Measurements from ENCODE around the gene PHOX2A.
"Not testable (repeated sequence)": the region's sequence is repeated elsewhere in the genome, so short reads cannot be mapped to it uniquely, and the experiment has no call there.

The PHOX2A gene

DNA sequence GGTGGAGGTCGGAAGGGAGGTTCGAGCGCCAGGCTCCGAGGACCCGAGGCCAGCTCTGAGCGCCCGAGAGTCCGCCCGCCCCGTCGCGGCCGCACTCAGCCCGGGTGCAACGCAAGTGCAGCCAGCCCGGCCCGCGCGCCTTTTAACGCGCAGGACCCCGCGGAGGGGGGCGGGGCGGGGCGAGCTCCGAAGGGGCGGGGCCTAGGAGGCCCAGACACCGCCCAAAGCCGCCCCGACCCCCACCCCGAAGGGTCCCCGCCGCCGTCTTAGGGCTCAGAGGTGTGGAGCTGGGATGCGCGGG is at the start of gene PHOX2A:
TSS of gene PHOX2A (minus strand) at position 117 of the 301 bp plus-strand sequence. CDS start 172 bp downstream, outside the sequence.
- DNase-seq: no peak

DNA sequence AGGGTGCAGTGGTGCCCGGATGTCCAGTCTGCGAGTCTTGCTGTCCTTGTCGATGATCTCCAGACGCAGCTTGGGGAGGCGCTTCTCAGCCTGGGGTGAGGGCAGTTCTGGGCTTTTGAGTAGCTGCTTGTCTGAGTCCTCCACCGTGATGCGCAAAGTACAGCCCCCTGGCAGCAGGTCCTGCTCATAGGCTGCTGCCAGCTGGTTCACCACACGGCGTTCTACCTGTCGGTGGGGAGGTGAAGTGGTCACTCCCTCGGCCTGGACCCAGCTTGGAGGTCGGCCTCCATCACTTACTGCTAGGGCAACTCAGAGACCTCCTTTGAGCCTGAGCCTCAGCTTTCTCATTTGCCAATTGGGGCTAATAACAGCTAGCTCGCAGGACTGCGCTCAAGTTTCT is 49.4 kb upstream of the PHOX2A start:
- no peak for DNase-seq

DNA sequence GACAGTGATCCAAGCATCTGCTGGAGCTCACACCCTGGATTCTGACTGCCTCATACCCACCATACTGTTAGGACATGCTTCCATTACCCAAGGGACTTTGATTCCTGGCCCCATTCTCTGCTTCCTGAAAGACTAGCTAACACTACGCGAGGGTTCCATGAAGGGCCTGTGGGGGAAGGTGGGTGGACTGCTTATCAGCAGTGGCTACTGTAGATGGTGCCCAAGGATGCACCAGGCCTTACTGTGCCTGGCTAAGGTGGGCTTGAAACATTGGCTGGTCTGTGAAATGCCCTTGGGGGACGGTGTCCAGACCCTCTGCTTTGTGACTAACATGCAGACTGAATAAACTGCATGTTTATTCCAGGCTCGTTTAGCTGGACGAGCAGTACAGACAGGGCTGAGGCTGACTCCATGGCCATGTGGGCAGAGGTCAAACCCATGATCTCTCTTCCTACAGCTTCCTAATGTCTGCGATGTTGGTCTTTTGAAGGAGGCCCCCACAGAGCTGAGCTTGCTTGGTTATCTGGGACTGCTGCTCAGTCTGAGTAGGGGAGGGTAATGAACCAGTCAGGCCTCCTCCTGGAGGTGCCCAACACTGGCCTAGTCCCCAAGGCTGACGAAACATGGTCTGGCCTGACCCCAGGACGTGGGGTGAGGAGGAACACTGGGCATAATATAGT is 48.3 kb upstream of the PHOX2A start:
- DNase-seq: no peak

DNA sequence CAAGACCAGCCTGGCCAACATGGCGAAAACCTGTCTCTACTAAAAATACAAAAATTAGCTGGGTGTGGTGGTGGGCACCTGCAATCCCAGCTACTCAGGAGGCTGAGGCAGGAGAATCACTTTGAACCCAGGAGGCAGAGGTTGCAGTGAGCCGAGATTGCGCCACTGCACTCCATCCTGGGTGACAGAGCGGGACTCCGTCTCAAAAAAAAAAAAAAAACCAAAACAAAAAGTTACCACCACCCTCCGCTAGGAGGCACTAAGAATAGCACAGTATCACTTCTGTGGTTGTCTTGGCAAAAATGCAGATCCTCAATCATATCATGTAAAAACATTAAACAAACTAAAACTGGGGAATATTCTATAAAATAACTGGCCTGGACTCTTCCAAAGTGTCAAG is 46.8 kb upstream of the PHOX2A start:
- DNase-seq: not testable (repeated sequence)

DNA sequence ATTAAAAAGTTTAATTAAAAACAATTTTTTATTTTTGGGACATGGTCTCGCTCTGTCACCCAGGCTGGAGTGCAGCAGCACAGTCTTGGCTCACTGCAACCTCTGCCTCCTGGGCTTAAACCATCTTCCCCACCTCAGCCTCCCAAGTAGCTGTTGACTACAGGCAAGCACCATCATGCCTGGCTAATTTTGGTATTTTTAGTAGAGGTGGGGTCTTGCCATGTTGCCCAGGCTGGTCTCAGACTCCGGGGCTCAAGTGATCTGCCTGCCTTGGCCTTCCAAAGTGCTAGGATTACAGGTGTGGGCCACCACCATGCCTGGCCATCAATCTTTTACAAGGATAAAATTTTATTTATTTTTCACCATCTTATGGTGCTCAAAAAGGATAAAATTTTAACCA is 43.3 kb upstream of the PHOX2A start:
- DNase-seq: no peak

DNA sequence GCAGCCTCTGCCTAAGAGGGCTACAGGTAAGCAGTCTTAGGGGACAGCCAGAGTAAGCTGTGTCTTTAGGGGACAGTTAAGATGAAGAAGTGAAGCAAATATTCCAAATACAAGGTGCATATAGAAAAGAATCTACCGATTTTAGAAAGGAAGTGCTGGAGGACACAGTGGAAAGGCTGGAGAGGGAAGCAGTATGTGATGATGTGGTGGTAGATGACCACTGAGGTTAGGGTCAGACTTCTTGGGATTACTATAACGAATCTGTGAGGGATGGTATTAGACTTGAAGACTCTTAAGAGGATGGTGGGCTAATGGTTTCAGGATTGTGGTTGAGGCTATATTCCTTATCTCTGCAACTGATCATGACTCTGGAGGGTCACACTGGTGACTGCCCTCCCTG is 40.0 kb upstream of the PHOX2A start:
- no peak for DNase-seq

DNA sequence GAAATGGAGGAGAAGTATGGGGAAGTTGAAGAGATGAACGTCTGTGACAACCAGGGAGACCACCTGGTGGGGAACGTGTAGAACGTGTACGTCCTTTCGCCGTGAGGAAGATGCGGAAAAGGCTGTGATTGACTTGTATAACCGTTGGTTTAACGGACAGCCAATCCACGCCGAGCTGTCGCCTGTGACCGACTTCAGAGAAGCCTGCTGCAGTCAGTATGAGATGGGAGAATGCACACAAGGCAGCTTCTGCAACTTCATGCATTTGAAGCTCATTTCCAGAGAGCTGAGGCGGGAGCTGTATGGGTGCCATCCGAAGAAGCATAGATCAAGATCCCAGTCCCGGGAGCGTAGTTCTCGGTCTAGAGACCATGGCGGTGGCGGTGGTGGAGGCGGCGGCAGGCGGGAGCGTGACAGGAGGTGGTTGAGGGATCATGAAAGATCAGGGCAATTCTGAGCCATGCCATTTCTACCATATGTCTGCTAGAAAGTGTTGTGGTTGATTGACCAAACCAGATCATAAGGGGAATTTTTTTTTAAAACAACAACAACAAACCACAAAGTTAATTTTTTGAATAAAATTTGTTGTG is 36.8 kb upstream of the PHOX2A start:
- DNase-seq: no peak

DNA sequence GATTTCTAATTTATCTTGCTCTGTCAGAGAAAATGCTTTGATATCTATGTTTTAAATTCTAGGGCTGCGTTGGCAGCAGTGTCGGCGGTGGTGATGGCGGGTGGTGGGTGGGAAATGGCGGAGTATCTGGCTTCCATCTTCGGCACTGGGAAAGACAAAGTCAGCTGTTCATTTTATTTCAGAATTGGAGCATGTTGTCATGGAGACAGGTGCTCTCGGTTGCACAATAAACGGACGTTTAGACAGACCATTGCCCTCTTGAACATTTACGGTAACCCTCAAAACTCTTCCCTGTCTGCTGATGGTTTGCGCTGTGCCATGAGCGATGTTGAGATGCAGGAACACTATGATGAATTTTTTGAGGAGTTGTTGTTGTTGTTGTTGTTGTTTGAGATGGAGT is 36.1 kb upstream of the PHOX2A start:
- no peak for DNase-seq

DNA sequence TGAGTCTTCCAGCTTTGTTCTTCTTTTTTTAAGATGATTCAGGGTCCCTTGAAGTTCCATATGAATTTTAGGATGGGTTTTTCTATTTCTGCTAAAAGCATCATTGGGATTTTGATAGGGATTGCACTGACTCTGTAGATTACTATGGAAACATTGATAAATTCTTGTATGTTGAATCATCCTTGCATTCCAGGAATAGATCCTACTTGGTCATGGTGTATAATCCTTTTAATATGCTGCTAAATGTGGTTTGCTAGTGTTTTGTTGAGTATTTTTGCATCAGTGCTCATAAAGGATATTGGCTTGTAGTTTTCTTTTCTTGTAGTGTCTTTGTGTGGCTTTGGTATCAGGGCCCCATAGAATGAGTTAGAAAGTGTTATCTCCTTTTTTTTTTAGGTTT is 34.9 kb upstream of the PHOX2A start:
- no peak for DNase-seq

DNA sequence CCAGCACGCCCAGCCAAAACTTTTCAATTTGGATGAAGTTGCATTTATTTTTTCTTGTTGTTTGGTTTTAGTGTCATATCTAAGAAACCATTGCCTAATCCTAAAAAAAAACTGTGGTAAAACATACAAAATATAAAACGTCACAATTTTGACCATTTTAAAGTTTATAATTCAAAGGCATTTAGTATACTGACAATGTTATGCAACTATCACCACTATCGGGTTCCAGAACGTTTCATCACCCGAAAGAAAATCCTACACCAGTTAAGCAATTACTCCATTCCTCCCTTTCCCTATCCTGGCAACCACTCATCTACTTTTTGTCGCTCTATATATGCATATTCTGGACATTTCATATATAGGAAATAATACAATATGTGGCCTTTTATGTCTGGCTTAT is 30.5 kb upstream of the PHOX2A start:
- no peak for DNase-seq

DNA sequence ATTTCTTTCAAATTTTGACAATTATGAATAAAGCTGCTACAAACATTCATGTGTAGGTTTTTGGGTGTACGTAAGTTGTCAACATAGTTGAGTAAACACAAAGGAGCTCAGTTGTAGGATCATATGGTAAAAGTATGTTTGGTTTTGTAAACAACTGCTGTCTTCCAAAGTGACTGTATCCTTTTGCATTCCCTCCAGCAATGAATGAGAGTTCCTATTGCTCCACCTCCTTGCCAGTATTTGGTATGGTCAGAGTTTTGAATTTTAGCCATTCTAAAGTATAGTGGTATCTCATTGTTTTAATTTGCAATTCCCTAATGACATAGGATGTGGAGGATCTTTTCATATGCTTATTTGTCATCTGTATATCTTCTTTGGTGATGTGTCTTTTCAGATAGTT is 28.0 kb upstream of the PHOX2A start:
- no peak for DNase-seq

DNA sequence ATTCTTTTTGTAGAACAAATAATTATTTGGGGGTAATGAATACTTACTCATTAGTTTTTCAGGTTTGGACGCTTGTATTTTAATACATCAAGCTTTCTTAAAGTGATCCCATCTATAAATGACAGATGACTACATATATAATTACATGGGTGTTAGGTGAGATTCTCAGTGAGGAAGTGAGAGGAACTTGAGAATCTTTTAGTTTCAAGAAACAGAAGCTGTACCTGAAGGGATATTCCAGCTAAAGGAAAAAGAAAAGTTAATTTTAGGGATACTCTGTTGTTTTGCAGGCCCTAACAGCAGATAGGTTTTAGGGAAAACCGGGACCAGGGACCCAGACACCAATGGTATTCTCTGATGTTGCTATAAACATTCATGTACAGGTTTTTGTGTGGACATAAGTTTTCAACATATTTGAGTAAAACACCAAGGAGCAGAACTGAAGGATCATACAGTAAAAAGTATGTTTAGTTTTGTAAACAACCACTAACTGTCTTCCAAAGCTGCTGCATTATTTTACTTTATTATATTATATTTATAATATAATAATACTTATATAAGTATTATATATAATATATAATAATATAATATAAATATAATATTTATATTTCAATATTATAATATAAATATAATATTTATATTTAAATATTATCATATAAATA is 24.1 kb upstream of the PHOX2A start:
- DNase-seq: no peak

DNA sequence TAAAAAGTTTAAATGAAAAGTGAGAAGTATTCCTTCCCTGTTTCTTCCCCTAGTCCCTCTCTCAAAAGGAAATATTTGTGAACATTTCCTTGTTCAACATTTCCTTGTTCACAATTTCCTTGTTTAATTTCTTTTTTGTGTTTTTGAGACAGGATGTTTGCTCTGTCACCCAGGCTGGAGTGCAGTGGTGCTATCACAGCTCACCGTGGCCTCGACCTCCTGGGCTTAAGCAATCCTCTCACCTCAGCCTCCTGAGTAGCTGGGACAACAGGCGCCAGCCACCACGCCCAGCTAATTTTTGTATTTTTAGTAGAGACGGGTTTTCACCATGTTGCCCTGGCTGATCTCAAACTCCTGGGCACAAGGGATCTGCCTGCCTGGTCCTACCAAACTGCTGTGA is 23.0 kb upstream of the PHOX2A start:
- not testable (repeated sequence) for DNase-seq

DNA sequence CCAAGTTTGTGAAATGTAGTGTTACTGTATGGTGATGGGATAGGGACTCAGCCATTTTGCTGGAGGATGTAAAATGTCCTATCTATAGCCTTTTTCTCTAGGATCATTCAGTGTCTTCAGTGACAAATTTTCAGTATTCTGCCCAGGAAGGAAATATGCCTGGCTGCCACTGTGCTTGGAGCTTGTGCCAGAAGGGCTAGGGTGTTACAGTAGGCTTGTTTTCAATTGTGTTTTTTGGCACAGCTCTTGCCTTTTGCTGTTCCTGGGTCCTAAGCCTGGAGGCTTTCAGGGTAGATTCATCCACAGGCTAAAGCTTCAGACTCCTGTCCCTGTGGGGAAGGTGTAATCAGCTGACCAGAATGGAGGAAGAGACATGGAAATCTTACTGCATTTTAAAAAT is 22.0 kb upstream of the PHOX2A start:
- DNase-seq: no peak

DNA sequence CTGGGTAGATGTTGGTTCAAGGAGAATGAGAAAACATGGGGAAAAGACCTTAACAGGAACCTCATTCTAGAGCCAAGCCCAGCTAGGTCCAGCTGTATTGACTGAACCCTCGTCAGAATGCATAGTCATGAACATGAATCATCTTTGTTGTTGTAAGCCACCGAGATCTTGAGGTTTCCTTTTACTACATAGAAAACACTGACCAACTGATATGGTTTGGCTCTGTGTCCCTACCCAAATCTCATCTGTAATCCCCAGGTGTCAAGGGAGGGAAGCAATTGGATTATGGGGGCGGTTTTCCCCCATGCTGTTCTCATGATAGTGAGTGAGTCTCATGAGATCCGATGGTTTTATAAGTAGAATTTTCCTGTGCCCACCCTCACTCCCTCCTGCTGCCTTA is 19.4 kb upstream of the PHOX2A start:
- no peak for DNase-seq

DNA sequence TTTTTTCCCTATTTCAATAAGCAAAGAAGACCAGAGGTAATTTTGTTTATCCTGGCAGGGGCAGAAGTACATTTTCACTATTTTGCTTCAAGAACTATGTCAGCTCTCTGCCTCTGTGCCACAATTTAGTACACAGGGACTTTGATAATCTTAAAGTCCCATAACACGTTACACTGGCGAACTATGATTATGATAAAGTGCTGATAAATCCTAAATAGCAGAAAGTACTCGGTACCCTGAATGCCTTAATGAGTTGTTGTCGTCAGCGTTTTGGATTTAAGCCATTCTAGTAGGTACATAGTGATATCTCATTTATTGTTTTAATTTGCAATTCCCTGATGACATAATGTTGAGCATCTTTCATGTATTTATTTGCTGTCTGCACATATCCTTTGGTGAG is 16.6 kb upstream of the PHOX2A start:
- no peak for DNase-seq

DNA sequence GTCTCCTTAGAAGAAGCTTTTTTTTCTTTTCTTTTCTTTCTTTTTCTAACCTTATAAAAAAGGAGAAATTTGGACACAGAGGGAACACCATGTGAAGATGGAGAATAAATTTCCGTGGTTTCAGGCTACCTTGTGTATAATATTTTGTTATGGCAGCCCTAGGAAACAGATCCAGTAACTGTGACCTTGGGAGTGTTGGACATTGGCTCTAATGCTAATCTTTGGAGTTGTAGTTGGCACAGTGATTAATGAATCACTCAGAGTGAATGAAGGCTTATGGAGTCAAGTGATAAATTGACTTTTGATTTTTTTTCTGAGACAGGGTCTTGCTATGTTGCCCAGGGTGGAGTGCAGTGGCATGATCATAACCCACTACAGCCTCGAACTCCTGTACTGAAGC is 15.5 kb upstream of the PHOX2A start:
- no peak for DNase-seq

DNA sequence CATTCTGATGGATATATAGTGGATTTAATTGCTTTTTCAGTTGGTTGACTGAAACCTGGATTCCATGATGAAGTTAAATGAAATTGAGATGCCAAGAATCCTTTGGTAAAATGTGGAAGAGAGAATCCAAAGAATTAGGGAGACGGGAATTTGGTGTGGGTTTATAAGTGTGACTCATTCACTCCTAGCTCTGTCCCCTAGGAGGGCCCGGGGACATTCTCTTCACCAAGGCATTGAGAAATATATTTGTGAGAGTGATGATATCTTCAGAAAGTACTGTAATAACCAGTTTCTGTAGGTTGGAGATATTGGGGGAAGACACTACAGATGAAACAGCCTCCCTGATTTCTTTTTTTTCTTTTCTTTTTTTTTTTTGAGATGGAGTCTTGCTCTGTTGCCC is 13.6 kb upstream of the PHOX2A start:
- DNase-seq: no peak

DNA sequence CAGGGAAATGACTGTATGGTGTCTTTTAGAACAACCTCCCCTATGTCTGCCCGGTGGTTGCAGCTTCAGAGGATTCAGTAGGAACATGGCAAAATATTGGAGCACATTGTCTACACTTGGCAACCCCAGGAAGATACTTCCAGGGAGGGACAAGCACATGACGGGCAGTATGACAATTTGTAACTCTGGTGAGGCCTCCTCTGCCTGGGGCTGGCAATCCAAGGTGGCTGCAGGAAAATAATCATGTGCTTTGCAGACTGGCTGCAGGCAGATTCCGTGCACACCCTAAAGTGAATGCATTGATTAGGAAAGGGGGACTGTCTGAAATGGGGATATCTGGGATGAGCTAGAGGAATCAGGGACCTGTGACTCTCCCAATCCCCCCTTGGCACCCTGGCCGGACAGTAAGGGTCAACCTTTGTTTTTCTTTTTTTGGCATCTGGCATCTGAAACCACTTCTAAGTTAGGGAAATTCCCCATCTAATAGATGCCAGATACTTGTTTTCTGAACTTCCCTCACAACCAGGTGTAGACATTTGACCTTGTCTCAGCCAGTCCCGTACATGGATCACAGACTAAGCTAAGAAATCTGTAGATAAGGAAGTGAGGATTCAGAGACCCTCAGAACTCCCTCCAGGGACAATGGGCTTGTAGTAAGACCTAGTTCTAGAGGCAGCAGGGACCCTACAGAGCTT is 10.5 kb upstream of the PHOX2A start:
- DNase-seq: no peak

DNA sequence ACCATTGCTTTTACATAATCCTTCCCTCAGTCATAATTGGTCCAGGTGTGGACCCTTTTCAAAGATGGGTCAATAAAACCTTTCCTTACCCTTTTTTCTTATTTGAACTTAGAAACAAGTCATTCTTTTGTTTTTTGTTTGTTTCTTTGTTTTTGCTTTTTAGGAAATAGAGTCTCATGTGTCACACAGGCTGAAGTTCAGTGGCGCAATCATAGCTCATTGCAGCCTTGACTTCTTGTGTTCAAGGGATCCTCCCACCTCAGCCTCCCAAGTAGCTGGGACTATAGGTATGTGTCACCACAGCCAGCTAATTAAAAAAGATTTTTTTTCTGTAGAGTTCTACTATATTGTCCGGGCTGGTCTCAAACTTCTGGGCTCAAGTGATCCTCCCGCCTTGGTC is 9.4 kb upstream of the PHOX2A start:
- DNase-seq: no peak

DNA sequence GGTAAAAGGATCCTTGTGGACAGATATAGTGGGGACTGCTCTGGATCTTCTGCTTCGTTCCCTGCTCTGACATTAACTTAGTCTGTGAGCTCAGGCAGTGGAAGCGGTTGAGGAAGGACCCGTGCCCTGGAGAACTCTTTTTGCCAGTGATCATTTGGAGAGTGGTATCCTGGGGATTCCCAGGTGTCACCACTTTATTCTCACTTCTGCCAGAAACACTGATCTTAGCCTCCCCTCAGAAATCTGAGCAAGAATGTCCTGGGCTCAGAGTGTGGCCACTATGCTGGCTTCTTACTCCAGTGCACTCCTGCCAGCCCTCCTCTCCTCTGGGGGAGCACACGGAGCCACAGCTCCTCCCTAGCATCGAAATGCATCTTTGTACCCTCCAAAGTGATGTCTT is 7.6 kb upstream of the PHOX2A start:
- DNase-seq: no peak

DNA sequence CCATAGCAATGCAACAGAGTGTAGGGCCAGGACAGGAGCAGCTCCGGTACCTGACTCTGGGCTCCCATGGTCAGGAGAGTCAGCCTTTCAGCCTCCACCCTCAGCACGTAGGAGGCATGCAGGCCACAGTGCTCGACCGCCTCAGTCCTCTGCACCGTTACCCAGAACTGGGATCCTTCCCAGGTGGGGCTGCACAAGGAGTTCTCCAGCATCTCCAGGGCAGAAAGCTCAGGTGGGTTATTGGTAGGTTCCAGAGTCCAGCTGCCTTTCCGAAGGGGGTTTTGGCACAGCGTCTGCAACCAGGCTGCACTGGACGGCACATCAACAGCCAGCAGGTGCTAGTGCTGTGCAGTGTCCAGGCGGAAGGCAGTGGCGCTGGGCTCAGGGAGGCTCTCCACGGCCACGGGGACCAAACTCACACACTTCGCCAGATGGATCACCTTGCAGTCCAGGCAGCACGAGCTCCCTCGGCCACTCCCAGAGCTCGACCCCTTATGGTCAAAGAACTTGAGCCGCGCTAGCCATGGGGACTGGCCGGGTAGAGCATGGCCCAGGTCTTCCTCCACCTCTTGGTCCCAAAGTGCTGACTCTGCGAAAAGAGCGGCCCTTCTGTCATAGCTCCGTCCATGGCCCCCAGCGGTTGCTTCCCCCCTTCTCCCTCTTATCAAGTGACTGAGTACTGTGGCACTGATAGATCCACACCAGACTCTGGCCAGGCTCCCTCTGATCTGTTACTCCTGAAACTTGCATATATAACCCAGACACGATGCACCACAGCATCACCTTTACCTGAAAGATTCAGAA is 6.9 kb upstream of the PHOX2A start:
- DNase-seq: no peak

DNA sequence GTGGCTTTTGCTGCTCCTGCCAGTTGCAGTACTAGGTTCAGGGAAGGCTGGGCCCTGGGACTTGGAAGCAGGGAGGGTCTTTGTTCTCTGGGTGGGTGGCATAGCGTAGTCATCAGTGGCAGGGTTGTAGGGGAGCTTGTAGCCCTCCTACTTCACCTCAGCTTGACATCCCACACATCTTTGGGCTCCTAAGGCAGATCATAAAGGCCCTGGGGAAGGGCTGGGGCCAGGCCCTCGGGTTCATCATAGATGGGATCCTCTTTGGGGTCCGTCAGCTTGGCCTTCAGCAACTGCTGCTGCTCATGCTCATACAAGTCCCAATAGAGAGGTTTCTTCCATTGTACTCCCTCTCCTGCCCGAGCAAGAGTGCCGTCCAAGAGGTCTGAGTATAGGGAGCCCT is 6.0 kb upstream of the PHOX2A start:
- no peak for DNase-seq

All from activated CD8-positive, alpha-beta memory T cell treated with anti-CD3 and anti-CD28 coated beads, Interleukin-2, amount 50 U/mL, for 4 hours (primary cell).